Calu3 (cell line): ENCODE measurements around the gene CYB5B. TPM values are rescaled to one million over a fixed set of nuclear protein-coding genes. Genes with fewer than 3 reads are reported as not detected.

ENCODE experiments used
- BruUV-seq: library from RNA; stranded (reverse); fragments of 400-500 nt; replicated peaks from 2 replicates; lab custom pipeline; 2021; lab: Mats Ljungman, UMichigan
- CTCF ChIA-PET: fragments of 300-600 bp; sonication (Branson Sonifier 250); formaldehyde crosslinking; loops from one replicate; lab custom pipeline; 2022; ENCODE audit warnings: antibody characterized with exemption; lab: Charles Lee
- DNase-seq: peaks from one replicate; pipeline ENCODE4 v3.0.0; 2022
- H3K27ac Mint-ChIP-seq: one replicate; pipeline ENCODE4 v1.8.0; 2022; ENCODE audit warnings: mixed read lengths; ENCODE audit not compliant: unreplicated experiment
- H3K27me3 Mint-ChIP-seq: one replicate; pipeline ENCODE4 v1.8.0; 2022; ENCODE audit warnings: mixed read lengths; ENCODE audit not compliant: unreplicated experiment
- H3K36me3 Mint-ChIP-seq: one replicate; pipeline ENCODE4 v1.8.0; 2022; ENCODE audit warnings: mild to moderate bottlenecking, moderate library complexity, mixed read lengths; ENCODE audit not compliant: insufficient read depth, unreplicated experiment
- H3K4me1 Mint-ChIP-seq: one replicate; pipeline ENCODE4 v1.8.0; 2022; ENCODE audit warnings: mild to moderate bottlenecking, low read depth, mixed read lengths; ENCODE audit not compliant: unreplicated experiment
- H3K4me3 Mint-ChIP-seq: one replicate; pipeline ENCODE4 v1.8.0; 2022; ENCODE audit warnings: mild to moderate bottlenecking, low read depth, moderate library complexity, mixed read lengths; ENCODE audit not compliant: unreplicated experiment
- H3K9me3 Mint-ChIP-seq: one replicate; pipeline ENCODE4 v1.8.0; 2022; ENCODE audit warnings: low read depth, mixed read lengths; ENCODE audit not compliant: unreplicated experiment
- intact Hi-C: fragments of 100-400 bp; cut with micrococcal nuclease; formaldehyde crosslinking; loops from one replicate; pipeline ENCODE4 v1.10.0; 2022; ENCODE audit not compliant: unreplicated experiment
- total RNA-seq: library from RNA; stranded (reverse); gene quantifications from 2 replicates; pipeline ENCODE4 v1.2.3, GENCODE V29; 2022
- TF ChIP-seq, protein P1 (sequence below): fragments of 200-600 bp; IDR thresholded peaks from one replicate; pipeline ENCODE4 v1.8.0; 2022; ENCODE audit warnings: antibody characterized with exemption; ENCODE audit not compliant: unreplicated experiment

Gene CYB5B
- total RNA-seq, 1 experiment from 2014 or later, result 179 TPM

GRCh38 chr16:69408475-69408874 is 15.9 kb upstream of the CYB5B start:
- TF ChIP-seq, protein P1, sequence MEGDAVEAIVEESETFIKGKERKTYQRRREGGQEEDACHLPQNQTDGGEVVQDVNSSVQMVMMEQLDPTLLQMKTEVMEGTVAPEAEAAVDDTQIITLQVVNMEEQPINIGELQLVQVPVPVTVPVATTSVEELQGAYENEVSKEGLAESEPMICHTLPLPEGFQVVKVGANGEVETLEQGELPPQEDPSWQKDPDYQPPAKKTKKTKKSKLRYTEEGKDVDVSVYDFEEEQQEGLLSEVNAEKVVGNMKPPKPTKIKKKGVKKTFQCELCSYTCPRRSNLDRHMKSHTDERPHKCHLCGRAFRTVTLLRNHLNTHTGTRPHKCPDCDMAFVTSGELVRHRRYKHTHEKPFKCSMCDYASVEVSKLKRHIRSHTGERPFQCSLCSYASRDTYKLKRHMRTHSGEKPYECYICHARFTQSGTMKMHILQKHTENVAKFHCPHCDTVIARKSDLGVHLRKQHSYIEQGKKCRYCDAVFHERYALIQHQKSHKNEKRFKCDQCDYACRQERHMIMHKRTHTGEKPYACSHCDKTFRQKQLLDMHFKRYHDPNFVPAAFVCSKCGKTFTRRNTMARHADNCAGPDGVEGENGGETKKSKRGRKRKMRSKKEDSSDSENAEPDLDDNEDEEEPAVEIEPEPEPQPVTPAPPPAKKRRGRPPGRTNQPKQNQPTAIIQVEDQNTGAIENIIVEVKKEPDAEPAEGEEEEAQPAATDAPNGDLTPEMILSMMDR, result no peak
- H3K4me1 Mint-ChIP-seq, result peaks cover 21% of the 10 kb centered on the region
- CTCF ChIA-PET, result no interaction called here
- no TSS peak for BruUV-seq
- no peak overlapping the region for H3K27ac Mint-ChIP-seq
- H3K9me3 Mint-ChIP-seq, result no peaks in the 10 kb centered on the region
- H3K36me3 Mint-ChIP-seq, result no peaks in the 10 kb centered on the region
- DNase-seq, result peak; percentile 59
- intact Hi-C loops, result no loop called here
- no peak overlapping the region for H3K4me3 Mint-ChIP-seq
- no peaks in the 10 kb centered on the region for H3K27me3 Mint-ChIP-seq

GRCh38 chr16:69410219-69410990 is 14.0 kb upstream of the CYB5B start:
- Mint-ChIP-seq H3K4me3 (no peak overlapping the region), H3K4me1 (peaks cover 7% of the 10 kb centered on the region), H3K36me3 (no peaks in the 10 kb centered on the region), H3K27me3 (no peaks in the 10 kb centered on the region), H3K9me3 (no peaks in the 10 kb centered on the region), H3K27ac (no peak overlapping the region)
- TF ChIP-seq, protein P1, result no peak
- BruUV-seq, result no TSS peak
- no peak for DNase-seq
- intact Hi-C loops, result no loop called here
- CTCF ChIA-PET, result interaction anchor here (0.7 kb wide), 1 partner anchor 332 kb away, joined by 7 read pairs; no protein-coding TSS in a partner anchor

DNA sequence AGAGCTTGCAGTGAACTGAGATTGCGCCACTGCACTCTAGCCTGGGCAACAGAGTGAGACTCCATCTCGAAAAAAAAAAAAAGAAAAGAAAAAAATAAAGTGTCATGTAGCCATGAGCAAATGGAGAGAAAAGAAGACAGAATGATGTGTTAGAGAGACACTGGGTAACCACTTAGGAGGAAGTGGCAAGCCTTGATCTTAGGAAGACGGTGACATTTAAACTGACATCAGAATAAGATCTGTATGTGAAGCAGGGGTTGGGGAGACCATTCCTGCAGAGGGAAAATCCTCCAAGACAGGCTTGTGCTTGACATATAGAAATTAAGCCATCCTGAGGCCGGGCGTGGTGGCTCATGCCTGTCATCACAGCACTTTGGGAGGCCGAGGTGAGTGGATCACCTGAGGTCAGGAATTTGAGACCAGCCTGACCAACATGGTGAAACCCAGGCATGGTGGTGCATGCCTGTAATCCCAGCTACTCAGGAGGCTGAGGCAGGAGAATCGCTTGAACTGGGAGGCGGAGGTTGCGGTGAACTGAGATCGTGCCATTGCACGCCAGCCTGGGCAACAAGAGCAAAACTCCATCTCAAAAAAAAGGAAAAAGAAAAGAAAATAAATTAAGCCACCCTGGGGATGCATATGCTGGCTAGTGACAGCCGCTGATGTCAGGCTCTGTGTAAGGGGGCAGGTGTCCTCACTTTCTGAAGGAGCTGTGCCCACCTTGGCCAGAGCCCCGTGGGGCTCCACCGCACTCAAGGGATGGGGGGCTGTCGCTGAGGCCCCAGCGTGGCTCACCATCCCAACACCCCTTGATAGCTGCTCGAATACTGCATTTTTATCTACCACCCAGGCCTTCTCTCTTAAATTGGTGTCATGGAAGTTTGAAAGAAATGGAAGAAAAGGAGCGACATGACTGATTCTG is 13.1 kb upstream of the CYB5B start:
- Mint-ChIP-seq H3K27me3 (no peaks in the 10 kb centered on the region), H3K4me1 (peaks cover 7% of the 10 kb centered on the region), H3K4me3 (no peak overlapping the region), H3K27ac (no peak overlapping the region), H3K9me3 (no peaks in the 10 kb centered on the region), H3K36me3 (no peaks in the 10 kb centered on the region)
- intact Hi-C loops, result no loop called here
- TF ChIP-seq, protein P1, result no peak
- no peak for DNase-seq
- BruUV-seq, result no TSS peak
- CTCF ChIA-PET, result no interaction called here

DNA sequence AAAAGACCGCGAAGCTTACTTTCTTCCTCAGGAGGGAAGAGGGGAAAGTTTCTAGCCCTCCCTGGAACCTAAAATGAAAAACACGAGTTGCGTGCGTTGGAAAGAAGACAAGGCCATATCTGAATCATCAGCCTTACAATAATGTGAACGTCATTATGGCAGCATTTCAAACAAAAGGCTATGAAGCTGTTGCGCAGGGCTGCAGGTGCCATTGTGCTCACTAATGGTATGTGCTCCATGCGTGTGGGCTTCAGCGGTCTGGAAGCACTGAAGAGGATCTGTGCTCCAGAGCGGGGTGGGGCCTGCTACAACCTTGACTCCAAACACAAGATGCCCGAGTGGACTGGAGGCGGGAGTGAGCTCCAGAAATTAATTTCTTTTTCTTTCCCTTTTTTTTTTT is 12.1 kb upstream of the CYB5B start:
- CTCF ChIA-PET, result interaction anchor here (0.7 kb wide), 2 partner anchors 85 to 108 kb away, joined by 3 to 5 read pairs; no protein-coding TSS in a partner anchor
- Mint-ChIP-seq H3K4me1 (peaks cover 7% of the 10 kb centered on the region), H3K36me3 (no peaks in the 10 kb centered on the region), H3K27me3 (no peaks in the 10 kb centered on the region), H3K27ac (no peak overlapping the region), H3K9me3 (no peaks in the 10 kb centered on the region), H3K4me3 (no peak overlapping the region)
- no peak for DNase-seq
- TF ChIP-seq, protein P1, result no peak
- BruUV-seq, result no TSS peak
- intact Hi-C loops, result no loop called here
